ENCODE measurements around the gene FCGR2B. TPM values are rescaled to one million over a fixed set of nuclear protein-coding genes. Genes with fewer than 3 reads are reported as not detected.
A peak's percentile ranks its signal among the peaks of the same experiment; 100 is the strongest.
"Not testable (repeated sequence)": the region's sequence is repeated elsewhere in the genome, so short reads cannot be mapped to it uniquely, and the experiment has no call there.

The FCGR2B gene
- total RNA-seq, 1 donor from 2014 or later, result 16.9 TPM

DNA sequence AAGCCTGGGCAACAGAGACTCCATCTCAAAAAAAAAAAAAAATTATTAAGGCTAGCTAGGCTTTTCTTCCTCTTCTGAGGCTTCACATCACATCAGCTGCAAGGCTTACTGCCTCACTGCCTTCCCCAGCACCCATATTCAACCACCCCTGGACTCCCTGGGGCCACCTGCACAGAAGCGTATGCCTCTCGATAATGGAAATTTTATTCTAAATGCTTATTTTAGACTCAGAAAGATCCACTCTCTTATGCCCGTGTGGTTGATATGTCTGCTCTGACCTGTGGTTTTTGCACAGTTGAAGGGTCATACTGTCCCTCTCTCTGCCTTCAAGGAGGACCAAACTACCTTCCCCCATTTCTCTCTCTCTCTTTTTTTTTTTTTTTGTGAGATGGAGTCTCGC lies 42.6 kb downstream of the FCGR2B start:
- DNase-seq (ENCODE audit: low spot score), result no peak

GRCh38 chr1:161706113-161706481 lies 43.2 kb downstream of the FCGR2B start:
- DNase-seq (ENCODE audit: low spot score), result no peak

DNA sequence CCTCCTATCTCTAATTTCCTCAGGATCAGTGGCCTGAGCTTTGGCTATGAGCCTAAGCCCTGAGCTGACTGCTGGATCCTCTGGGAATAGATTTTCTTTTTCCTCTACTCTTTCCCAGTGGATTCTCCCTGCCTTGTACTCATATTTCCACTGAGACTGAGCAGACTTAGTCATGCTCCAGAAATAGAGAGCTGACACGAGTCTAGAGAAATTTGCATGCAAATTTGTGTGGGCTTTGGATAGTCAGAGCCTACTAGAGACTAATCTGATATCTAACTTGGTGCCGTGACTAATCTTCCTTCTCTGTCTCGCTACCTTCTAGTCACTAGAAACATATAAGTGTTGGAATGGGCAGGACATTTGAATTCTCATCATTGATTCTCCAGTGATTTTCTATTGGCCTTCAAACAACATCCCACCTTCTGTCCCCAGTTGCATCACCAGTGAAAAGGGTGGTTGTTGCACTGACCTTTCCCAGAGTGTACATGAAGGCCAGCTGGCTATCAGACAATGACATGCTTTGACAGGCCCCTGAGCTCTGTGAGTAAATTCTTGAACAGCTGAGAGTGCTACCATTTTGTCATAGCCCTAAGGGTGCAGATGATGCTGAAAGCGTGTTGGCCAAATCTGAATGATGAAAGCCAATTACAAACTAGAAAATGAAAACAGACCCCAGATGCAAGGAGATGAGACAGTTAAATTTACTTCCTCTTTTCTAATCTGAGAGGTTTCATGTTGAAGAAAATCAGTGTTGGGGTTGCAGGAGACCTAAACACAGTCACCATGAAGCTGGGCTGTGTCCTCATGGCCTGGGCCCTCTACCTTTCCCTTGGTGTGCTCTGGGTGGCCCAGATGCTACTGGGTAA lies 43.8 kb downstream of the FCGR2B start, which contains the start of gene FCRLA:
FCRLA (plus strand) TSS at position 748 of the 866 bp plus-strand sequence; CDS start at position 784, 36 bp downstream.
- peak; percentile 58 for DNase-seq (ENCODE audit: low spot score)

GRCh38 chr1:161707503-161707902 lies 44.6 kb downstream of the FCGR2B start:
- DNase-seq (ENCODE audit: low spot score), result no peak

DNA sequence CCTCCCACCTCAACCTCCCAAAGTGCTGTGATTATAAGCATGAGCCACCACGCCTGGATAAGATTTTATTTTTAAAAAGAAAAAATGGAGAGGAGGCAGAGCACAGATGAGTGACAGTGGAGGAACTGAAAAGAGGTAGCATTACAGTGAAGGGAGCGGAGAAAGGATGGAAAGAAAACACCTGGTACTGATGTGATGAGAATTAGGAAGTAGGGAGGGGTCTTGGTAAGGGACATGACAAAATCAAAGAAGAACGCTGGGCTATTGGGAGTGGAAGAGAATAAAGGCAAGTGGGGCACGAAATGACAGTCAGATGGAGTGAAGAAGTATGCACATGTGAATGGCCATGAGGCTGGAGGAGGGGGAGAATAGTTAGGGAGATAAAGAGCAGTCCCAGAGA lies 46.4 kb downstream of the FCGR2B start:
- DNase-seq (ENCODE audit: low spot score), result no peak

GRCh38 chr1:161710560-161710959 lies 47.6 kb downstream of the FCGR2B start:
- no peak for DNase-seq (ENCODE audit: low spot score)

DNA sequence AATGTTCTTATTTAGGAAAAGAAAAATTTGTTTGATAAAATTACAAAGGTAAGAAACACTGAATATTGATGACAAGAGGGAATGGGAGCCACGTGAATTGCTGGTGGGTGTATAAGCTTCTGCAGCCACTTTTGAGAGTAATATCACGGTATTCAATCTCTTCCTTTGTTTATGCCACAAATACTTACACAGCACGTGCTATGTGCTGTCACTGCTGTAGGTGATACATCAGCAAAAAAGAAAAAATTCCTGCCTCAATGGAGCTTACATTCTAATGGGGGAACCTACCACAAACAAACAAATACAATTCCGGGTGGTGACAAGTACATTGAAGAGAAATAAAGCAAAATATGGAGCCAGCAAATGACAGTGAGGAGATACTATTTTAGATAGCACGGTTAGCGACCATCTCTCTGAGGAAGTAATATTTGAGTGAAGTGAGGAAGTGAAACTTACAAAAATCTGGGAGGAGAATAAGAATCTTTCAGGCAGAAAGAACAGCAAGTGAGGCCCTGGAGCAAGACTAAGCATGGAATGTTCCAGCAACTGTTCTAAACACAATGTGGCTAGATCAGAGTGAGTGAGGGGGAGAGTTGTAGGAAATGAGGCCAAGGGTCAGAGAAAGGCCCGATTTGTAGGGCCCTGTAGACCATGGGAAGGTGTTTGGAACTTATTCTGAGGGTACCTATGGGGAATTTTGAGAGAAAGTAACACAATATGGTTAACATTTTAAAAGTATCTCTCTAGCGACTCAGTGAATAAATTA lies 55.8 kb downstream of the FCGR2B start:
- DNase-seq (ENCODE audit: low spot score), result no peak

- DNase-seq (ENCODE audit: low spot score), result no peak
Measured at GRCh38 chr1:161719325-161719611, 56.3 kb downstream of the FCGR2B start.

GRCh38 chr1:161720422-161720821 lies 57.5 kb downstream of the FCGR2B start:
- DNase-seq (ENCODE audit: low spot score), result no peak

GRCh38 chr1:161720956-161721737 lies 58.2 kb downstream of the FCGR2B start, which contains the start of gene FCRLB:
TSS of gene FCRLB (plus strand) at chr1:161721544. CDS start at chr1:161722673, 1,129 bp downstream.
- no peak for DNase-seq (ENCODE audit: low spot score)

DNA sequence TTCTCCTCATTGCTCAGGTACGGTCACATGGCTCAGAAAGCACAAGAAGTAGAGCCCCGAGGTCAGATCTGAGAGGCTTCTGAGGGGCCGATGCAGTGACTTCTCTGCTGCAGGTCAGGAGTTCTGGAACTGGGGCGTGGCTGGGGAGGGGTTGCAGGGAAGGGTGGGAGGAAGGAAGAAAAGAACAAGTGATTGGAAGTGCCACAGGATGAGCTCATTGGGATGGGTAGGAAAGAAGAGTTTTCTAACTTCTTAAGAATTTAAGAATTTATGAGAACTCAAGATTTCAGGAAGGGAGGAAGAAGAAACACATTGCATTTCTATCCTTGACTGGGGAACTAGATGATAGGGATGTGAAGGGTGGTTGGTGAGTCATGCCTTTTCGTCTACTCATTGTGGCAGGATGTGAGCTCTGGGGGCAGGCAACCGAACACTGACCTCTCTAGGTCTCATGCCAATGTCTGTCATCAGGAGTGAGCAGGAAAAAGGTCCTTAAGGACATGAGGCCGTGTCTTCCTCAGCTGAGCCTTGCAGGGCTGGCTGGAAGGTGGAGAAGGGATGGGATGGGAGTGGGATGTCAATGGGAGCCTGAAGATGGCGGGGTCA lies 58.9 kb downstream of the FCGR2B start:
- DNase-seq (ENCODE audit: low spot score), result no peak

DNA sequence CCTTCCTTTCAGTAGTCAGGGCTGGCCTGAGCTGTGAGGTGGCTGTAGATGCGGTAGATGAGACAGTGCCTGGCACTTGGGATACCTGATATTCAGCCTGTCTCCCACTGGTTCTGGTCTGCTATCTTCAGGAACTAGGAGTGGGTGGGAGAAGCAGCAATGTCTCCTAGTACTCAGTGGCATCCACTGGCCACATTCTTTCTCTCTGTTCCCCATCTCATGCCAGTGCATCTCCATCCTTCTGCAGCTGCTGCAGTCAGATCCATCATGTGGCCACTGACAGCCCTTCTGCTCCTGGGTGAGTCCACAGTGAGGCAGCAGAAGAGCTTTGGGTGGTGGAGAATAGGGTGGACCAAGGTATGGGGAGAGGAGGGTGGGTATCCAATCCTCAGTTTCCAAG lies 59.5 kb downstream of the FCGR2B start:
- DNase-seq (ENCODE audit: low spot score), result no peak

GRCh38 chr1:161723459-161724141 lies 60.7 kb downstream of the FCGR2B start:
- DNase-seq (ENCODE audit: low spot score), result peak; percentile 24

GRCh38 chr1:161725258-161725907 lies 62.4 kb downstream of the FCGR2B start:
- DNase-seq (ENCODE audit: low spot score), result not testable (repeated sequence)

DNA sequence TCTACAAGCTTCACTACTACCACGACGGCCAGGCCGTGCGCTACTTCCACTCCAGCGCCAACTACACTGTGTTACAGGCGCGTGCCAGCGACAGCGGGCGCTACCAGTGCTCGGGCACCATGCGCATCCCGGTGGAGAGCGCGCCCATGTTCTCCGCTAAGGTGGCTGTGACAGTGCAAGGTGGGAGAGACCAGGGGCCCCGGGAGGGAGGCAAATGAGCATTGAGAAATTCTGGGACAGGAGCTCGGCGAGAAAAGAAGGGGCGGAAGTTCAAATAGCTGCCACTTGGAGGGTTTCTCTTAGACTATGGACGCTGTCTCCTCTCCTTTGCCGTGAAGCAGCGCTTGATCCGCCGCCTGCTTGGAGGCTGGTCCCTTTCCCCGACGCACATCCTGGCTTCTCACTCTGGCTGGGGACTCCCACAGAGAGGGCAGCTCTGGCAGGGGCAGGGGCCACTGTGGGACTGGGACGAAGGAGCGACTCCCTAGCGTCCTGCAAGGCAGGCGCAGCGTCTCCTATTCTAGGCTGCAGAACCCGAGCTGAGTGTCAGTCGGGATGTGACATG lies 63.0 kb downstream of the FCGR2B start:
- DNase-seq (ENCODE audit: low spot score), result peak; percentile 63

DNA sequence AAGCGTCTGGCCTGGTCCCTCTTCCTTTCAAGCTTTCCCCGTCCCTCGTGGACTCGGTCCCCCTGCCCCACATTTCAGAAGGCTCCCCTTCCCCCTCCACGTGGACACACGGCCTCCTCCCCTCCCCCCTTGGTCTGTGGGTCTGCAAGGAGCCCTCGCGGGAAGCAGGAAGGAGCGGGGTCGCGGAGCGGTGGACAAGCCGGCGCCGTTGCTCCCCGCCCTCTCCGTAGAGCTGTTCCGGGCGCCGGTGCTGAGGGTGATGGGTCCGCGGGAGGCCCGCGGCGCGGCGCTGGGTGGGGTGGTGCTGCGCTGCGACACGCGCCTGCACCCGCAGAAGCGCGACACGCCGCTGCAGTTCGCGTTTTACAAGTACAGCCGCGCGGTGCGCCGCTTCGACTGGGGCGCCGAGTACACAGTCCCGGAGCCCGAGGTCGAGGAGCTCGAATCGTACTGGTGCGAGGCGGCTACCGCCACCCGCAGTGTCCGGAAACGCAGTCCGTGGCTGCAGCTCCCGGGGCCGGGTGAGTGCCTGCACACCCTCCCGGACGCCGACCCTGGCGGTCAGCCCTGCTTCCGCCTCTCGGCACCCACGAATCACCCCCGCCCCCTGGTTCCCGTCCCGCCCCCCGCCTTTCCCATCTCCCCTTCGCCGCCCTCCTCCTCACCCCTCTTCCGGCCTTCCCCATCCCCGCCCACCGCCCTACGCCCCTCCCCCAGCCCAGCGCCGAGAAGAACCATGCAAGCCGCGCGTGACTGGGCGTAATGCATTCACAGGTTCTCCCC lies 63.7 kb downstream of the FCGR2B start:
- peak; percentile 93 for DNase-seq (ENCODE audit: low spot score)

DNA sequence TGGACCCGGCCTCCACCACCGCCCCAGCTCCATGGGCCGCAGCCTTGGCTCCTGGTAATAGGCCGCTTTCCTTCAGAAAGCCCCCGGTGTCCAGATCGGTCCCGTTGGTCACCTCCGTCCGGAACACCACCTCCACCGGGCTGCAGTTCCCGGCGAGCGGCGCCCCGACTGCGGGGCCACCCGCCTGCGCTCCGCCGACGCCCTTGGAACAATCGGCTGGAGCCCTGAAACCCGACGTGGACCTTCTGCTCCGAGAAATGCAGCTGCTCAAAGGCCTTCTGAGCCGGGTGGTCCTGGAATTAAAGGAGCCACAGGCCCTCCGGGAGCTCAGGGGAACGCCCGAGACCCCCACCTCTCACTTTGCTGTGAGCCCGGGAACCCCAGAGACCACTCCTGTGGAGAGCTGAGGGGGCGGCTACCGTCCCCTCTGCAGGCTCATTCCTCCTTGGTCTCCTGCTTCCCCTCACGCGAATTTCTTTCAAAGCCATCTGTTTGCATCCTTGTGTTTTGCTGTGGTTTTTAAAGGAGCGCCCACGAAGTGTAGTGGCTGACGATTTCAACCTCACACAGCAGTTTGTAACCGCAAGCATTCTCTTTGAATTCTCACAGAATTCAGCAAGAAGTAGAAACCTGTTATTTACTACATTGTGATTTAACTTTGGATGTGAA lies 64.4 kb downstream of the FCGR2B start:
- peak; percentile 32 for DNase-seq (ENCODE audit: low spot score)

Data from umbilical cord (tissue), 2 donors.